GM19324 (cell line): ENCODE data around the gene ALDH16A1.
"Not testable (repeated sequence)": the region's sequence is repeated elsewhere in the genome, so short reads cannot be mapped to it uniquely, and the experiment has no call there.

Experiments used
- ATAC-seq: cut with Tn5 transposase; IDR thresholded peaks from one replicate; pipeline ENCODE4 v1.9.1; 2021; ENCODE audit warnings: mild to moderate bottlenecking, moderate library complexity; ENCODE audit not compliant: unreplicated experiment, low FRiP score

ALDH16A1 gene

GRCh38 chr19:49439836-49440235, 13.2 kb upstream of the ALDH16A1 start:
- ATAC-seq = no peak

GRCh38 chr19:49440439-49441209, 12.4 kb upstream of the ALDH16A1 start:
- no peak for ATAC-seq

DNA sequence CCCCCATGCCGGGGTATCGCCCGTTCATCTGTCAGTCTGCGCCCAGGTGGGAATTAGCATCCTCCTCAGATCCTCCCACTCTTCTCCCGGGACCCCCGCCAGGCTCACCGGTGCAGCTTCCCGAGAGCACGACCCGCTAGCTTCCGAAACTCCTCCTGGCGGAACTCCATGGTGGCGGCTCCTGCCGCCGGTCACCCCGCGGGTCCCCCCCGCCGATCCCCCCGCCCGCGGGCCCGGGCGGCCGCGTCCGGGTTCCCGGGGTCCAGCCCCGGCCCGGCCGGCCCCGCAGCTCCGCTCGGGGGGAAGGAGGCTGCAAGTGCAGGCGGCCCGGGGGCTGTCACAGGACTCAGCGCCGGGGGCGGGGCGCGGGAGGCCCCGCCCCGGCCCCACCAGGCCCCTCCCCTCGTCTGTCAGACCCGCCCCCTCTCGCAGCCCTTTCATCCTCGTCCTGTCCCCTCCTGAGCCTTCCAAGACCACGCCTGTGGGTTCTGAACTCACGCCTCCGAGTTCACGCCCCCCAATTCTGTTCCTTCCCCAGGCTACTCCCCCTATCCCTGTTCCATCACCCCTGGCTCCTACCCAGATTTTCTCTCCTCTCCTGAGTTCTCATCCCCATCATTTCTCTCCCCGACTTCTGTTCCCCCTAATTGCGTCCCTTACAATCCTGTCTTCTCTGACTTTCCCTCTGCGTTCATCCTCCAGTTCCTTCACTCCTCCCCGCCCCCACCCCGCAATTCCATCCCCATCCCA, 11.6 kb upstream of the ALDH16A1 start, which contains the start of gene SLC17A7:
Gene SLC17A7, minus strand, starts transcription at position 318 of the 750 bp plus-strand sequence. Its CDS starts 148 bp downstream, at position 170.
- ATAC-seq = no peak

- ATAC-seq = no peak
These were observed 11.1 kb upstream of the ALDH16A1 start for GRCh38 chr19:49441960-49442350.

DNA sequence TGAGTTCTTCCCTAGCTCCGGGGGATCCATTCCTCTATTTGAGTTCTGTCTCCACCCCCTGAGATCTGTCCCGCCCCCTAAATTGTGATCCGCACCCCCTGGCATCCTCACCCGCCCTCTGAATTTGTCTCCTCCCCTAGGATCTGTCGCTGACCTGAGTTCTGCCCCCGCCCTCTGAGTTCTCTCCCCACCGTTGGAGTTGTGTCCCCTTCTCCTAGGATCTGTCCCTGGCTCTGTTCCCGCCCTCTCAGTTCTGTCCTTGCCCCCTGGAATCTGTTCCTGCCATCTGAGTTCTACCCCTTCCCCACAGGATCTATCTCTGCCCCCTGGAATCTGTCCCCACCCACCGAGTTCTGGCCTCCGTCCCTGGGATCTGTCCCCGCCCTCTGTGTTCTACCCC, 10.7 kb upstream of the ALDH16A1 start:
- no peak for ATAC-seq

- ATAC-seq = no peak
These were observed 10.2 kb upstream of the ALDH16A1 start for GRCh38 chr19:49442771-49443365.

- ATAC-seq = peak; percentile 84
These were observed 9.5 kb upstream of the ALDH16A1 start for GRCh38 chr19:49443366-49444099.

DNA sequence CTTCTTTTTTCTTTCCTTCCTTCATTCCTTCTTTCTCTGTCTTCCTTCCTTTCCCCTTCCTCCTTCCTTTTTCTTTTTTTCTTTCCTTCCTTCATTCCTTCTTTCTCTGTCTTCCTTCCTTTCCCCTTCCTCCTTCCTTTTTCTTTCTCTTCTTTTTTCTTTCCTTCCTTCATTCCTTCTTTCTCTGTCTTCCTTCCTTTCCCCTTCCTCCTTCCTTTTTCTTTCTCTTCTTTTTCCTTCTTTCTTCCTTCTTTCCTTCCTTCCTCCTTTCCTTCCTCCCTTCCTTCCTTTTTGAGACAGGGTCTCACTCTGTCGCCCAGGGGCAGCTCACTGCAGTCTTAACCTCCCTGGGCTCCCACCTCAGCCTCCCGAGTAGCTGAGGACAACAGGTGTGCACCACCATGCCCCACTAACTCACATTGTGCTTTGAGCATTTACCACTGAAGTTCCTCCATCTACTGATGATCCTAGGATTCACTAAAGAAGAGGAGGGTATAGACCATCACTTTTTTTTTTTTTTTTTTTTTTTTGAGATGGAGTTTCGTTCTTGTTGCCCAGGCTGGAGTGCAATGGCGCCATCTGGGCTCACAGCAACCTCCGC, 8.8 kb upstream of the ALDH16A1 start:
- not testable (repeated sequence) for ATAC-seq

DNA sequence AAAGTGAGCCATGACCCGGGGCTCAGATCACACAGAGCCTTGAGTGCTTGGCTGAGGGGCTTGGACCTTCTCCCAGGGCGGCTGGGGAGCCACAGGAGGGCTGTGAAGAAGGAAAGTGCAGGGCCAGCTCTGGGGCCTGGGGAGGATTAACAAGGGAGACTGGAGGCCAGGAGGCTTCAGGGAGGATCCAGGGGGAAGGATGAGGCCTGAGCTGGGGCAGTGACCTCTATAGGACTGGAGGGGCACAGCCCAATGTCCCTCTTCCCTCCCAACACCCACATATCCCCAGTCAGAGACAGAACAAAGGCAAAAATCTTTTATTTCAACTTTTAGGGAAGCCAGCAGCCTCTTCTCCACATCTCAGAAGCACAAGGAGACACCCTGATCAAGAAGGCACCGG, 7.0 kb upstream of the ALDH16A1 start:
- no peak for ATAC-seq

DNA sequence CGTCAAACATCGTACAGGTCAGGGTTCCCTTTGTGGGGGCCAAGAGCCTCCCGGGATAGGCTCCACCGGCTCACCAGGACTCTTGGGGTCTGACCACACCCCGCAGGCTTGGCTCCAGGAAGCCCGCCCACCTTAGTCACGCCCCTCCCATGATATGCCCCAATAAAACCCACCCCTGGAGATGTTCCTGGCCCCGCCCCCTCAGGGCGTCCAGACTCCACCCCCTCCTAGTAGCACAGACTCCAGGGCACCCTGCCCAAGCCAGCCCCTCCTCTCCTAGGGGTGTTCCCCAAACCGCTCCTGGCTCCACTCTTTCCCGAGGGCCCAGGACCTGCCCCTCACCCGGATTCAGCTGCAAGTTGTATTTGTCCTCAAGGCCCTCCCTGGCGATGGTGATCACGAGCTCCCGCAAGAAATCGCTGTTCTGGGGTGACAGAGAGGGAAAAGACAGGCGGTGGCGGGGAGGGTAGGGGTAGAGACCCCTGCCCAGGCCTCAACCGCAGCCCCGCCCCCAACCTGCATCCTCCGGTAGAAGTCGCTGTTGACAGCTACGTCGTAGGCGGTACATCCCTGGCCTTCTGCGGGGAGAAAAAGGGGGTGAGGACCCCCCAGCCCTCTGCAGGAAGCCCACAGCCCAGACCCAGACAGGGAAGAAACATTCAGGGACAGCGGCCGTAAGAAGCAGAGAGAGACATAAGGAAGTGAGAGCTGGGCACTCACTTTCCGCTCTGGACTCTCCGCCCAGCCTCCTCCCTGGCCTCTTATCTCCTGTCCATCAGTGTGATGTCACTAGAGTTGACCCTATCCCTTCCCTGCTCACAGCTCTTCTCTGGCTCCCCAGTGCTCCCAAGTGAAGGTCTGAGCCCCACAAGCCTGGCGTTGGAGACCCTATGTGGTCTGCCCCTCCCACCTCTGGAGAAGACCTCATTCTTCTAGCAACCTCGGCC, 5.3 kb upstream of the ALDH16A1 start:
- no peak for ATAC-seq

GRCh38 chr19:49448432-49448786, 4.6 kb upstream of the ALDH16A1 start:
- no peak for ATAC-seq

- no peak for ATAC-seq
These were observed 2.6 kb upstream of the ALDH16A1 start for GRCh38 chr19:49450405-49450804.

- ATAC-seq = peak; percentile 65
These were observed 1.4 kb upstream of the ALDH16A1 start, which contains the start of gene PIH1D1 for GRCh38 chr19:49451430-49452181. Gene PIH1D1, minus strand, starts transcription at chr19:49451814. Its CDS starts 240 bp downstream, at chr19:49451574.

DNA sequence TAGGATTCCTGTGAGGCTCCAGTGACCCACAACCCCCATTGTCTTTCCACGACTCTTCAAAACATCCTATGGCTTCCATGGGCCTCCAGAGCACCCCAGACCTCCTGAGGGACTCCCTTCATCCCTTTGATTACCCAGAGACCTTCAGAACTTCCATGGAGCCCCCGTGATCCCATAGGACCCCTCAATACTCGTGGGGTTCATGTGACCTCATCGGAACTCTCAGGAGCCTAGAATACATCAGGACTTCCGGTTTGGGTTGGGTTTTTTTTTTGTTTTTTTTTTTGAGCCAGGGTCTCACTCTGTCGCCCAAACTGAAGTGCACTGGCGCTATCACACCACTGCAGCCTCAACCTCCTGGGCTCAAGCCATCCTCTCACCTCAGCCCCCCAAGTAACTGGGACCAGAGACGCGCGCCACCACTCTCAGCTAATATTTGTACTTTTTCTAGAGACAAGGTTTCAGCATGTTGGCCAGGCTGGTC, 774 bp downstream of the ALDH16A1 start:
- no peak for ATAC-seq

- no peak for ATAC-seq
These were observed 2.7 kb downstream of the ALDH16A1 start for GRCh38 chr19:49455773-49456172.

GRCh38 chr19:49456326-49456725, 3.3 kb downstream of the ALDH16A1 start:
- no peak for ATAC-seq

- ATAC-seq = no peak
These were observed 5.5 kb downstream of the ALDH16A1 start for GRCh38 chr19:49458567-49458903.

GRCh38 chr19:49459388-49459787, 6.4 kb downstream of the ALDH16A1 start:
- ATAC-seq = no peak
